ENCODE data around the gene EXOC6.

The EXOC6 gene

GRCh38 chr10:92848441-92849233, at the start of gene EXOC6:
Gene EXOC6 (plus strand): TSS chr10:92848520. CDS start chr10:92848534, 14 bp downstream.
- peak; percentile 71 for DNase-seq

GRCh38 chr10:92799568-92799967, 48.8 kb upstream of the EXOC6 start:
- DNase-seq, result no peak

- DNase-seq, result no peak
Measured at GRCh38 chr10:92800134-92800733, 48.1 kb upstream of the EXOC6 start.

GRCh38 chr10:92801978-92802872, 46.1 kb upstream of the EXOC6 start:
- no peak for DNase-seq

GRCh38 chr10:92809840-92810239, 38.5 kb upstream of the EXOC6 start:
- no peak for DNase-seq

- DNase-seq, result no peak
Measured at GRCh38 chr10:92810934-92811532, 37.3 kb upstream of the EXOC6 start.

GRCh38 chr10:92811986-92812385, 36.3 kb upstream of the EXOC6 start:
- no peak for DNase-seq

GRCh38 chr10:92813979-92814378, 34.3 kb upstream of the EXOC6 start:
- DNase-seq, result no peak

- no peak for DNase-seq
Measured at GRCh38 chr10:92814790-92815189, 33.5 kb upstream of the EXOC6 start.

GRCh38 chr10:92816091-92816531, 32.2 kb upstream of the EXOC6 start:
- DNase-seq, result no peak

- DNase-seq, result no peak
Measured at GRCh38 chr10:92822060-92822634, 26.2 kb upstream of the EXOC6 start.

- DNase-seq, result no peak
Measured at GRCh38 chr10:92822964-92823363, 25.4 kb upstream of the EXOC6 start.

GRCh38 chr10:92826061-92826460, 22.3 kb upstream of the EXOC6 start:
- no peak for DNase-seq

GRCh38 chr10:92826504-92826903, 21.8 kb upstream of the EXOC6 start:
- DNase-seq, result no peak

GRCh38 chr10:92829042-92829785, 19.1 kb upstream of the EXOC6 start:
- DNase-seq, result no peak

GRCh38 chr10:92829786-92830377, 18.4 kb upstream of the EXOC6 start:
- DNase-seq, result no peak

- no peak for DNase-seq
Measured at GRCh38 chr10:92830478-92831389, 17.6 kb upstream of the EXOC6 start.

GRCh38 chr10:92832121-92832520, 16.2 kb upstream of the EXOC6 start:
- no peak for DNase-seq

- DNase-seq, result no peak
Measured at GRCh38 chr10:92832998-92833650, 15.2 kb upstream of the EXOC6 start.

- no peak for DNase-seq
Measured at GRCh38 chr10:92834331-92834730, 14.0 kb upstream of the EXOC6 start.
